Mammary epithelial cell (primary cell): ENCODE data around the gene CORT.

Experiments
- CTCF ChIP-seq, 2 donors: IDR thresholded peaks in 1 of 2; conservative IDR thresholded peaks in 1 of 2; 2 replicates each; pipeline ENCODE4 v1.5.1; 2011 to 2012; ENCODE audit warnings: inconsistent platforms in 2 of 2, low read length in 2 of 2, mild to moderate bottlenecking in 2 of 2, control low read depth in 1 of 2, low read depth in 1 of 2; ENCODE audit not compliant: insufficient read depth in 1 of 2; ENCODE audit errors: extremely low read depth in 1 of 2
- EZH2 ChIP-seq: IDR thresholded peaks from 2 replicates; pipeline ENCODE4 v1.6.1; 2012; ENCODE audit warnings: low read length, inconsistent platforms, borderline replicate concordance

- TF ChIP-seq CTCF (conservative IDR thresholded peaks at IDR 0.05 in 1 of 2, IDR thresholded peaks at IDR 0.05 in 1 of 2; ENCODE audit: extremely low read depth in 1 of 2, insufficient read depth in 1 of 2, low read depth in 1 of 2, low read length in 2 of 2): no peak
- TF ChIP-seq EZH2: no peak
Observed at GRCh38 chr1:10437052-10437451, 12.8 kb upstream of the CORT start.
